HG03460 (cell line): ENCODE results near the gene RPL19.
A peak's percentile ranks its signal among the peaks of the same experiment; 100 is the strongest.
"Not testable (repeated sequence)": the region's sequence is repeated elsewhere in the genome, so short reads cannot be mapped to it uniquely, and the experiment has no call there.

ENCODE experiments used
- ATAC-seq: cut with Tn5 transposase; IDR thresholded peaks from one replicate; pipeline ENCODE4 v1.9.1; 2021; ENCODE audit not compliant: unreplicated experiment

Gene RPL19

DNA sequence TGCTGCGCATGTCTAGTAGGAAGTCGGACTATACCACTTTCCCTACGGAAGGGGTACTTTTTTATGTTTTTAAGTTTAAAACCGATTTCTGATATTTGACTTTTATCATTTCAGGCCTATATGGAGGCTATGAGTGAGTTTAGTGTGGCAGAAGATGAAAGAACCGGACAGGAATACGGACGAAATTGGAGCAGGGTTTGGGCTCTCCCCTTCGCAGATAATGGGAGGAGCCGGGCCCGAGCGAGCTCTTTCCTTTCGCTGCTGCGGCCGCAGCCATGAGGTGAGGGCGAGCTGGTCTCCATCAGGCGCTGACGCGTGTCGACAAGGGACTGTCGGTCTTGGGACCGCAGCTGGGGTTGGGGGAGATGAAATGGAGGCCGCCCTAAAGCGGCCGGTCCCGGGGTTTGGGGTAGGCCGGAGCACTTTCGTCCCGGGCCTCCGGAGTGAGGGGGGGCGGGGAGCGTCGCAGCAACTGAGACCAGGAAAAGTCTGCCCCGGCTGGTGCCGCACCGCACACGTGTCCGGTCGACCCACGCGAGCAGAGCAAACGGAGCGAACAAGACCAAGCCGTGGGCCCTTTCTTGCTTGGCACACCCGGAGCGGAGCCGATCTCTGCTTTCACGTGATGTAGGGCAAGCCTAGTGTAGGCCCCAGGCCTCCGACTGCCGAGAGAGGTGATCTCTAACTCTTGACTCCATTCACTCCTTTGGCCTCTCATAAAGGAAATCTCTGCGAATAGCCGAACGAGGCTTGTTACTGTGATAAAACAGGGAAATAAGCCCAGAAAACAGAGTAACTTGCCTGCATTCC is at the start of gene RPL19:
RPL19 (plus strand) TSS at position 214 of the 810 bp plus-strand sequence; CDS start at position 276, 62 bp downstream.
- peak; percentile 56 for ATAC-seq

DNA sequence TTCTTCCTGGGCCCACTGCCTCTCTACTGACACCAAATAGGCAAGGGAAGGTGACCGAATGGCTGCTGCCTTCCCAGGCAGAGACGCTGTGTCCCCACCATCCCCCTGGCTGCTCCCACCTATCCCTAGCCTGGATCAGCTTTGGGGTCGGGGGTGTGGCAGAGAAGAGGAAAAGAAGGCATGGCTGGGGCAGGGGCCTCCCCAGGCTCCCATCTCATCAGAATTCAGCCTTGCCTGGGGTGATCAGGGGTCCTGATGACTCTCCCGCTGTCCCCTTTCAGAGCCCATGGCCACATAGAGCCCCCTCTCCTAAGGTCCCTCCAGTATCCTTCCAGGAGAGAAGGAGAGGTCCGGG is 49.3 kb upstream of the RPL19 start:
- no peak for ATAC-seq

DNA sequence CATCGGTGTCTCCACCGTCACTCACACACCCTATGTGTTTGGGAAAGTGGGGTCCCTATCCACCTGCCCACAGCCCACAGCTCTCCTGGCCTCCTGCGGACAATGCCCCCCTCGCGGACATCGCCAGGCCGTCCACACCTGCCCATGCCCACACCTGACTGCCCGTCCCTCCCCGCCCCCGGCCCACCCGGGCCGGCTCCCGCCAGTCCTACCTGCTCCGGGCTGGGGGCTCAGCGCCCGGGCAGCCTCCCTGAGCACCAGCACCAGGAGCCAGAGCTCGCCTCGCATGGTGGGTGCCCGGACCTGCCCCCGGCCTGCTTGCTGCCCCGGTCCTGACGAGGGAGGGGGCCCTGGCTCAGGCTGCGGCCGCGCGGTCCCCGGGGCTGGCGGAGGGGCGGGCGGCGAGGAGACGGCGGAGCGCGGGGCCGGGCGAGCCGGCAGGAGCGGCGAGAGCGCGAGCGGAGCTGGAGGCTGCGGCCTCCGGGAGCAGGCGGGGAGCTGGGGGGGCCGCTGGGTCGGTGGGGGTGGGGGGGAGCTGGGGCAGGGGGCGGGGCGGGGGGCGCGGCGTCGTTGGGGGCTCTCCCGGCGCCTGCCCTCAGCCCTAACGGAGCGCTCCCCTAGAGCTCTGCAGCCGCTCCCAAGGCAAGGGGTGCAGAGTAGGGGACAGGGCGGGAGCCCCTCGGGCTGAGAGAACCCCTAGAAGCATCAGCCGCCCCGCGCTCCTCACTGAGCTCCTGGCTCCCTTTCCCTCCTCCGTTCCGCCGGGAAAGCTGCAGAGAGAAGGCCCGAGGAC is 48.7 kb upstream of the RPL19 start, which contains the start of gene PLXDC1:
PLXDC1 (minus strand) TSS at position 488 of the 793 bp plus-strand sequence; CDS start at position 288, 200 bp downstream.
- ATAC-seq, result no peak

DNA sequence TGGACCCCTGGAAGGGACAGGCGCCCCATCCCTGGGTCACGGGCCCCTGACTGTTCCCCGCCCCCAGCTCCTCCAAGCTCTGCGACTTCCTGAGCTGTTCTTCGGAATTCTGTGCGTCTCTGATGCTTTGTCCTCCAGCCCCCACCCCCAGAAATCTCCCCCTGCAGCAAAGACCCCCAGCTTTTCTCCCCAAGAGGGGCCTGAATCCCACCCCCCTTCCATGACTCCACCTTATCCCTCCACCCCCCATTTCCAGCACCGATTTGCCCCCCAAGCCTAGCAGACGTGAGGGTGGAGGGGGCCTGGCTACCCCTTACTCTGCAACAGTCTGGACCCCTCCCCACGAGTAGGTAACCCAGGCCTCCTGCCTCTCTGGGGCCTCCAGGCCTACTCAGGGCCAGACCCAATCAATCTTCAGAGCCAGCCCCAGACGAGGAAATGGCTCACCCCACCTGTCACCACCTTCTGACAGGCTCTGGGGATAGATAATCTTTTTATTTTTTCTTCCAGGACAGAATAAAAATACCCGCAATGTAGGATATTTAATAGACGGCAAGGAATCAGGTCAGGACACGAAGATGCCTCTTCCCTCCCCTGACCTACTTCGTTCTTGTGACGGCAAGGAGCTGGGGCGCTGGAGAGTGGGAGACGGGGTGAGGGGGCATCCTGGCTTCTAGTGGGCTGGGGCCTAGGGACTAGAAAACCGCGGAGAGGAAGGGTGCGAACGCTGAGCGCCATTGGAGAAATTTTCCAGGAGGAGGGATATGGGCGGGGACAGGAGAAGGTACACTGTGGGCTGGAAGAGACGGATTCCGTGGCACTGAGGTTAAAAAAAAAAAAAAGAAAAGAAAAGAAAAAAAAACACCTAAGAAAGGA is 47.9 kb upstream of the RPL19 start:
- ATAC-seq, result no peak

DNA sequence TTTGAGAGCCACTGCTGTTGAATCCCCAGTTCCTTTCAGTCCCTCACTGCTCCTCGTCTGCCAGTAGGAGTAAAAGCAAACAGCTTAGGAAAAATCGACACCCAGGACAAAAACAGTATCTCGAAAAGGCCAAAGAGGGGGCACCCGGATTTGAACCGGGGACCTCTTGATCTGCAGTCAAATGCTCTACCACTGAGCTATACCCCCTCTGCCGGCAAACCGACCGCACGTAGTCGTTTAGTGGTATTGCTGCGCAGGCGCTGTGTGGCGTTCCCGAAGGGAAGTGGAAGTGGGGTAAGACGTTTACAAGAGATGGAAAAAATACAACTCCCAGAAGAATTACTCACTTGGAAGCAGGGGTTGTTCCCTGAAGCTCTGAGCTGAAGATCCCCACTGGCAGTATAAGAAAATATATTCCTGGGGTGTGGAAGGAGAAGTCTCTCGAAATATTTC is 46.5 kb upstream of the RPL19 start:
- no peak for ATAC-seq

DNA sequence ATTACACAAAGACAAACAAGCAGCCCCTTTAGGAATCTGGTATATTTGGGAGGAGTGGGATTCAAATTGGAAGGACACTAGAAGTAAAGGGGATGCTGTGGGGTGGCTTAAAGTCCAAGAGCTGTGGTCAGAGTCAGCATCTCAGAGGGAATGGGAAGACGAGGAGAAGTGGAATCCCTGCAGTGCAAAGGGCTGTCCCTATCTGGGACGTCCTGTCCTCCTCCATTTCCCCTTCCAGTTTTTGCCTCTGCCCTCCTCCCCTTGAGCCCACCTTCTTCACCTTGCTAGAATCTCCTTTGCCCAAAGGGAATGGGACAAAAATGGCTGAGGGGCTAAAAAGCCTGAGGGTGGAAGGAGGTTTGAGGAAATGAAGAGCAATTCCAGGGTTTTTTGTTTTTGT is 44.4 kb upstream of the RPL19 start:
- ATAC-seq, result no peak

DNA sequence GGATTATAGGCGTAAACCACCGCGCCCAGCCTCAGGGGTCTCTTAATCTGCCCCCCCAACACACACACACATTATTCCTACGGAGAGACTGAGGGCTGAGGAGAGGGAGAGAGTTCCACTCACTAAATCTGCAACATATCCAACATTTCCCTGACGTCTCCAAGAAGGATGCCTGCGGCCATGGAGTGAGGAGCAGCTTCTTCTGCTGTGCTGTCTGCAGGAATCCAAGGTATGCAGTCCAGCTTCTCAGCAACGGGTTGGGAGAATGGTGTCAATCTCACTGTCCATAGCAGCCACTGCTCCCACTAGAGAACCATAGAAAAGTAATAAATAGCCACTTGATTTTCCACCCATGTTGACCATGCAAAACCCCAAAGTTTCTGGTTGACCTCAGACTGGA is 43.6 kb upstream of the RPL19 start:
- ATAC-seq, result no peak

DNA sequence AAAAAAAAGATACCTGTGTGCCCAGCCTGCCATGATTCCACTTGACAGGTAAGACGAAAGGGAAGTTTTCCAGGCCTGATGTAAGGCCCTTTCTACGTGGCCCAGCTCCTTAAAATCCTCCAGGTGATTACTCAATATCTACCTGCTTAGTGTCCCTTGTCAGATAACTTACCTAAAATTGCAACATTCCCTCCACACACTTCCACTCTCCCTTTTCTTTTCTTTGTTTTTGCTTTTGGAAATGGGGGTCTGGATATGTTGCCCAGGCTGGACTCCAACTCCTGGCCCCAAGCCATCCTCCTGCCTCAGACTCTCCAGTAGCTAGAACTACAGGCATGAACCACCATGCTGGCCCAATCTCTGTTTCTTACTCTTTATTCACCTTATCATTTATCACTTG is 41.5 kb upstream of the RPL19 start:
- ATAC-seq, result no peak

DNA sequence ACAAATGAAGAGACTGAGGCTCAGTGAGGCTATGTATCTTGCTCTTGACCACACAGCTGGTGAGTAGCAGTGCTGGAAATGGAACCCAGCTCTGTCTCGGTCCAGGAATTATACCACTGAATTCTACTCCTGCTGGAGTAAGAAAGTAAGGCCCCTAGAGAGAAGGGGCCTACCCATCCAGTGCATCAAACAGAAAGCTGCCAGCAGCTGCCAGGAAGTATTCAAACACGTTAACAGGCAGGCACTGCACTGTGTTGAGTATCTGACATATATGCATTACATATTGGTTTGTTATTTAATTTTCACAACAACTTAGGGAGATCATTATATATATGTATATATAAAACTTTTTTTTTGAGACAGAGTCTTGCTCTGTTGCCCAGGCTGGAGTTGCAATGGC is 38.1 kb upstream of the RPL19 start:
- no peak for ATAC-seq

DNA sequence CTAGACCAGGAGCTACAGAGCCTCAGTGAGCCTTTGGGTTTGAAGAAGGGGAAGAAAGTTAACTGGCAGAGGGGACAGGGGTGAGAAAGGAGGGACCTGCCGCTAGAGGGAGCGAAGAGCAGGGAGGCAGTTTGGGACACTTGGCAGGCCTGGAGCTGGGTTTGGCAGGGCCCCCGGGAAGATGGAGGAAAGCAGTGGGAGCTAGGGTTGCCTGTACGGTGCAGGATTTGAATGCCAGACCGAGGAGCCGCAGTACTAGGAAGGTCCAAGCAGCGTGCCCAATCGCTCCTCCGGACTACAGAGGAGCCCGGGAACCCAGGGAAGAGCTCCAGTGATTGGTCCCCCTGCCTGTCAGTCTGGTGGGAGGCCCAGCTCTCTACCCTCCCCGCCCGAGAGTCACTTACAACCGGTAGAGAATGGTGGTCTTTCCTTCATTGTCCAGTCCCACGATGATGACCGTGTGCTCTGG is 35.4 kb upstream of the RPL19 start:
- peak; percentile 83 for ATAC-seq

DNA sequence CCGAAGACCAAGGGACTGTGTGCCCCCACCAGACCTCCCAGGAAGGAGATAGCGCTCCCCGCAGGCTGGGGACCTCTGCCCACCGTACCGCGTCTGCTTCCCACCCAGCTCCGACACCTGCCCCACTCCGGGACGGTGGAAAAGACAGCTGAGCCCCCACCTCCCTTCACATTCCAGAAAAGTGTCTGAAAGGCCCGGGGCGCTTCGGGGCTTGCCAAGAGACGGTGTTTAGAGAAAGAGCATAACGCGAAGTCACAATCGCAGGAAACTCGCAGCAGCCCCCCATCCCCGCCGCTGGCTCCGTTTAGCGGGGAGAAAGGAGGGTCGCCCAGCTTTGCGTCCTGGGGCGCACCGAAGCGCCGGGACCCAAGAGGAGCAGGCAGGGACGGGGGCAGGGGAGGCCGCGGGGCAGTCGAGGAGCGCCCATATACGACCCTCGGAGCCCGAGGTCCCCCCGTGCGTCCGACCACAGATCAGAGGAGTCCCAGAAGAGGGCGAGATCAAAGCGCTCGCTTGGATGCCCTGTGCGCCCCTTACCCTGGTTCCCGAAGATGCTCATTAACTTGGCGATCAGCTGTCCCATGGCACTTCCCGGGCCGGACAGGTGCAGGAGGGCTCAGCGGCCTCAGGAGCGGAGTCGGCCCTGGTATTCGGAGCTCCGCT is 34.8 kb upstream of the RPL19 start:
- no peak for ATAC-seq

DNA sequence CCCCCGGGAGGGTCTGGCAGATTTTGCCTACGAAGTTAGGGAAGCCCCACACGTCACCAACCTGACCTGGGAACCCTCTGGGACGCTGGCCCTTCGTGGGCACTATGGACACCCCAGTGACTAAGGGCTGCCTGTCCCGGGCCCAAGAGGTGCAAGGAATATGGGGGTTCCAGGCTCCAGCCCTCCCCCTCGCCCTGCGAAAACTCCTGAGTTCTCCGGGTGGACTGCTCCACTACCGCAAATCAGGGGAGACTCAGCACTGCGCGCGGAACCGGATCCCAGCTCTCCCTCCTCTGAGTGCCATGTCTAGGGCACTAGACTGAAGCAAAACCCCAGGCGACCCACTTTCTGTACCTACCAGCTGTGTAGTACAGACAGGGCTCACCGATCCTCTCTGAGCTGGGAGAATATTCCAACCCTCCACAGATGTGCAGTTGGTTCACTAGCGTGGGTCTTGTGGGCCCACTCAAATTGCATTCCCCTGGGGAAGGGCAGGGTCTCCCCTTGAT is 34.2 kb upstream of the RPL19 start, which contains the start of gene ARL5C:
ARL5C (minus strand) TSS at position 321 of the 509 bp plus-strand sequence. CDS start 401 bp downstream, outside the sequence.
- ATAC-seq, result no peak

DNA sequence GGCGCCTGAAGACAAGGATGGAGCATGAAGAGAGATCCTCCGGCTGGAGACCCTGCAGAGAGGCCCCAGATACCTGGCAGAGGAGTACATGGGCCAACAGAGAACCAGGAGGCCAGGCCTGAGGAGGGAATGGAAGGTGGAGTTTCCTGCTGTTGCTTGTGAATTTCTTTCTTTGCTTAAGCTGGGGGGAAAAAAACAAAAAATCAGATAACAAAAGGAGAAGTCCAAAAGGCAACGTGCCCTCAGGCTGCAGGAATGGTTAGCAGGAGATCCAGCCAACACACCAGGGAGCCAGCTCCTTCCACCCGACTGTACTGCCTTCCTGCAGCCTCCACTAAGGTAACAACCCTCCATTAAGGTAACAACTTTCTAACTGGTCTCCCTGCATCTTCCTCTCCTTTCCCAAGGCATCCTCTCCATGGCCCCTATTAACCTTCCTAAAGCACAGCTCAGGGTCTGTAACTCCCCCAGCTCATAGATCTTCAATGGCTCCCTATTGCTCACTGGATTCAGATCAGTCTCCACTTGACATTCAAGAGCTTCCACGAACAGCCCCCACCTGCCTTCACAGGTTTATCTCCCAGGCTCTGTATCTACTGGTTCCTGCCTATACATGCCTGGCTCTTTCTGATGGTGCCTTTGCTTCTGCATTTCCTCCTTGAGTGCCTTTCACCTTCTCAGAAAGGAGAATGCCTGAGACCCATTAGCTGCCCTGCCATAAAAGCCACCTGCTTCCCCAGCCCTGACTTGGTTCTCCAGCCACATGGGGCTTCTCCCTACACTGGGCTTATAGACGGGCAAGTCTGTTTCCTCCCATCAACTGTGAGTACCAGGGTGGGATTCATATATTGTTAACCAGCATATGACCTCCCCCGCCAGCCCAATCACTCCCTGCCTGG is 33.4 kb upstream of the RPL19 start:
- no peak for ATAC-seq

DNA sequence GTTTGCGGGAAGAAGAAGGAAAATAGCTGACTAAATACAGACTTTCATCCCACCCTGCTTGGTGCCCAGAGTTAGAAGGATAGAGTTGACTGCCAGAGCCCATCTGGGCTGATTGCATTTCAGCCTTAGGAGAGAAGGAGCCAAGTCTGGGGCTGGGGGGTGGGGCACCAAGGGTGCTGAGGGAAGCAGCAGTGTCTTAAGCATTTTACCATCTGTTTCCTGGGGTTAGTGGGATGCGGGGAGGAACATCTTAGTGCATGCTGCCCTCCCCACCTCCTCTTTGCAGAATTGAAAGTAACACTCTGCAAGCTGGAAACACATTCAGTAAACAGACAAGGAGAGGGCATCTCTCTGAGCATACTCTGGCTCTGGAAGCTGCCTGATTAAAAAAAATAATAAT is 32.6 kb upstream of the RPL19 start:
- no peak for ATAC-seq

DNA sequence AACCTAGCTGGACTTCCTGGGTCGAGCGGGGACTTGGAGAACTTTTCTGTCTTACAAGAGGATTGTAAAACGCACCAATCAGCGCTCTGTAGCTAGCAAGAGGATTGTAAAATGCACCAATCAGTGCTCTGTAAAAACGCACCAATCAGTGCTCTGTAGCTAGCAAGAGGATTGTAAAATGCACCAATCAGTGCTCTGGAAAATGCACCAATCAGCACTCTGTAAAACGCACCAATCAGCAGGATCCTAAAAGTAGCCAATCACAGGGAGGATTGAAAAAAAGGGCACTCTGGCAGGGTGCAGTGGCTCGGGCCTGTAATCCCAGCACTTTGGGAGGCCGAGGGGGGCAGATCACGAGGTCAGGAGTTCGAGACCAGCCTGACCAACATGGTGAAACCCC is 31.6 kb upstream of the RPL19 start:
- ATAC-seq, result not testable (repeated sequence)

DNA sequence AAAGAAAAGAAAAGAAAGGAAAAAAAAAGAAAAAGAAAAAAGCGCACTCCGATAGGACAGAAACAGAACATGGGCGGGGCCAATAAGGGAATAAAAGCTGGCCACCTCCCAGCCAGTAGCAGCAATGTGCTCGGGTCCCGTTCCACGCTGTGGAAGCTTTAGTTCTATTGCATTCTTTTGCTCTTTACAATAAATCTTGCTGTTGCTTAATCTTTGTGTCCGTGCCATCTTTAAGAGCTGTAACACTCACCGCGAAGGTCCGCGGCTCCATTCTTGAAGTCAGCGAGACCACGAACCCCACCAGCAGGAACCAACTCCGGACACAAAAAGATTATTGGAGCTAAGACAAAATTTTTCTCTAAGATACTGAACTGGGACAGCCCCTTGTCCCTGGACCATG is 31.0 kb upstream of the RPL19 start:
- ATAC-seq, result no peak

DNA sequence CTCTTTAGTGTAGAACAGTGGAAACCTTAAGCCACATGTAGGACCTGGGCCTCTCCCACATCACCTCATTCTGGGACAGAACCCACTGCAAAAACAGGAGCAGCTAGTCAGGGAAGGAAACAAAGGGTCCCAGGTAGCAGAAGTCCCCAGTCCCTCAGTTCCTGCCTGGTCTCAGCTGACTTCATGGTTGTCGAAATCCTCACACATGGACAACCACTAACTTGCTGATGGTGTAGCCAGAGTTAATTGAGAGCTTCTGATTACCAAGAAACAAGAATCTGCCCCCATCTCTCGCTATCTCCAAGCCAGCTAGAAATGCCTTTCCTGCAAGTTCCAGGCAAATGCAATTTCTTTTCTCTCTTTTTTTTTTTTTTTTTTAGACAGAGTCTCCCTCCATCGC is 30.6 kb upstream of the RPL19 start:
- ATAC-seq, result no peak

DNA sequence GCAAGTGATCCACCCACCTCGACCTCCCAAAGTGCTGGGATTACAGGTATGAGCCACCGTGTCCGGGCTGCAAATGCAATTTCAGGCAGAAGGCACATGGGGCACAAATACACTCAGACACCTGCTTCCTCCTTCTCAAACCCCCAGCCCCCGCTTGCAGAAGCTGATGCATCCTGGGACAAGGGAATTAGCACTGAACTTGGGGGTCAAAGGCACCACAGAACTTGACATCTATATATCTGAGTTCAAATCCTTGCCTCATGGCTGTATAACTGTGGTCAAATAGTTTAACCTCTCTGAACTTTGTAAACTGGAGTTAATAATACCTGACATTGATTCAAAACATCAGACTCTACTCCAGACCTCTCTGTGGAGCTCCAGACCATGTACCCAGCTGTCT is 30.0 kb upstream of the RPL19 start:
- no peak for ATAC-seq

DNA sequence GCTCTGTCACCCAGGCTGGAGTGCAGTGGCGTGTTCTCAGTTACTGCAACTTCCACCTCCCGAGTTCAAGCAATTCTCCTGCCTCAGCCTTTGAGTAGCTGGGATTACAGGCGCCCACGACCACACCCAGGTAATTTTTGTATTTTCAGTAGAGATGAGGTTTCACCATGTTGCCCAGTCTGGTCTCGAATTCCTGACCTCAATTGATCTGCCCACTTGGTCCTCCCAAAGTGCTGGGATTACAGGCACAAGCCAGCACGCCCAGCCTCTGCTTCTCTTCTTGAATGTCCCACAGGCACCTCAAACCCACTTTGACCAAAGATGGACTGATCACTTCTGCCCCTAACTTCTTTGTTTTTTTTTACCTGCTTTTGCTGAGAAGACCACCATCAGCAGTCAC is 29.5 kb upstream of the RPL19 start:
- no peak for ATAC-seq
